Vagina (tissue), 2 donors: Measurements from ENCODE around the gene ICOS. TPM values are rescaled to one million over a fixed set of nuclear protein-coding genes. Genes with fewer than 3 reads are reported as not detected.

Experiments used
- DNase-seq, 2 donors: peaks; one replicate each; pipeline ENCODE4 v3.0.0-alpha.2; 2017; ENCODE audit errors: extremely low spot score in 2 of 2
- H3K27ac ChIP-seq: fragments of 200-600 bp; sonication (generic); one replicate; pipeline ENCODE4 v1.5.1; 2019
- H3K27me3 ChIP-seq: fragments of 200-600 bp; sonication (generic); one replicate; pipeline ENCODE4 v1.5.1; 2019
- H3K36me3 ChIP-seq, 2 donors: fragments of 200-600 bp; sonication (generic); one replicate each; pipeline ENCODE4 v1.5.1; 2017 to 2019
- H3K4me1 ChIP-seq: fragments of 200-600 bp; sonication (generic); one replicate; pipeline ENCODE4 v1.5.1; 2019
- H3K4me3 ChIP-seq, 2 donors: fragments of 200-600 bp; sonication (generic); 1 replicate in 1 of 2; 2 replicates in 1 of 2; pipeline ENCODE4 v1.5.1; 2016 to 2019
- H3K9me3 ChIP-seq: fragments of 200-600 bp; sonication (generic); one replicate; pipeline ENCODE4 v1.5.1; 2019
- POLR2A ChIP-seq, 2 donors: fragments of 450-650 bp; IDR thresholded peaks; one replicate each; pipeline ENCODE4 v1.6.1; 2017; ENCODE audit warnings: antibody characterized with exemption in 2 of 2, mild to moderate bottlenecking in 2 of 2, moderate library complexity in 2 of 2
- POLR2AphosphoS5 ChIP-seq, 2 donors: sonication (generic); formaldehyde crosslinking; IDR thresholded peaks; one replicate each; pipeline ENCODE4 v1.9.0; 2017; ENCODE audit warnings: antibody characterized with exemption in 2 of 2, mild to moderate bottlenecking in 2 of 2, low read depth in 1 of 2; ENCODE audit not compliant: insufficient read depth in 1 of 2
- intact Hi-C: fragments of 100-400 bp; cut with DNase I; formaldehyde crosslinking; loops from one replicate; pipeline ENCODE4 v1.15.1; 2023
- total RNA-seq: library from RNA; depleted of rRNA; stranded (reverse); fragments of >200 nt; gene quantifications from one replicate; pipeline ENCODE4 v1.2.3, GENCODE V29; 2016
- TF ChIP-seq, protein P1 (sequence below), 3 experiments: fragments of 450-650 bp in 2 of 3; fragments of 200-600 bp in 1 of 3; sonication (generic) in 1 of 3; IDR thresholded peaks; one replicate each; pipeline ENCODE4 v1.5.1; 2017 to 2019; ENCODE audit warnings: antibody characterized with exemption in 3 of 3, mild to moderate bottlenecking in 2 of 3, moderate library complexity in 2 of 3

Gene ICOS
- total RNA-seq, 1 donor from 2014 or later: 1.7 TPM

DNA sequence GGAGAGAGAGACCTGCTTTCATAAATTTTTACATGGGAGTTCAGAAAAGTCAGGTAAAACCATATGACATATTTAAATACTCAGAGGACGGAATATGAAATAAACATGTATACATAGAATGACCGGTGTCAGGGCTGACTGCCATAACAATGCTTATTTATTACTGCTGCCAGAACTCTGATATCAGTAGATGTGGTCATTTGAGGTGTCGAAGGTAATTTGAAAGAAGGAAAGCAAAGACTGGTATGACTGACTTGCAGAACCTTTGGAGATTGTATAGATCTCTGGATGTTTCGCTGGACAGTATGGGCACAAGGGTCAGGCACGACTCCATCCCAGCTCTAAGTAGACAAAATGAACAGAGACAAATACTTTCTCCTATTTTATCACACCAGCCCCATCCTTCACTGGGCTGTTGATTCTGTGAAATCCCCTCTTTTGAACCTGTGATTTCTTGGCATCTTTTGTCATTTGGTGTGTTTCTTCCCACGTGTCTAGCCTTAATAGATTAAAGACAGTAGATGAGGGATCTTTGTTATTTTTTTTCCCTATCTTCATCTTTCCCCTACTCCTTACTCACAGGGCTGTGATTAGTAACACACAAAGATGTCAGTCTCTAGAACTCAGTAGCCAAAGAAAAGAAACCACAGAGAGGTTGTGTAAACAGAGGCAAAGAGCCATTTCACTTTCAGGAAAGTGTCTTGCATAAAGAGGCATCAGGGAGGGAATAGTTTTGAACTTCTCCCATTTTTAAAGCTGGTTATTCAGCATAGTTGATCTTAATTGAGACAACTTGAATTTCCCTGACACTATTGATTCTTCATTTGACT is 61.6 kb downstream of the ICOS start:
- Histone ChIP-seq H3K27ac (no peak overlapping the region), H3K27me3 (no peaks in the 10 kb centered on the region), H3K36me3 (no peaks in the 10 kb centered on the region), H3K4me1 (no peaks in the 10 kb centered on the region), H3K4me3 (no peak overlapping the region), H3K9me3 (no peaks in the 10 kb centered on the region)
- no peak for DNase-seq
- TF ChIP-seq POLR2A (IDR thresholded peaks at IDR 0.05) (no peak), POLR2AphosphoS5 (IDR thresholded peaks at IDR 0.05; ENCODE audit: insufficient read depth in 1 of 2, low read depth in 1 of 2) (no peak)
- TF ChIP-seq, protein P1, sequence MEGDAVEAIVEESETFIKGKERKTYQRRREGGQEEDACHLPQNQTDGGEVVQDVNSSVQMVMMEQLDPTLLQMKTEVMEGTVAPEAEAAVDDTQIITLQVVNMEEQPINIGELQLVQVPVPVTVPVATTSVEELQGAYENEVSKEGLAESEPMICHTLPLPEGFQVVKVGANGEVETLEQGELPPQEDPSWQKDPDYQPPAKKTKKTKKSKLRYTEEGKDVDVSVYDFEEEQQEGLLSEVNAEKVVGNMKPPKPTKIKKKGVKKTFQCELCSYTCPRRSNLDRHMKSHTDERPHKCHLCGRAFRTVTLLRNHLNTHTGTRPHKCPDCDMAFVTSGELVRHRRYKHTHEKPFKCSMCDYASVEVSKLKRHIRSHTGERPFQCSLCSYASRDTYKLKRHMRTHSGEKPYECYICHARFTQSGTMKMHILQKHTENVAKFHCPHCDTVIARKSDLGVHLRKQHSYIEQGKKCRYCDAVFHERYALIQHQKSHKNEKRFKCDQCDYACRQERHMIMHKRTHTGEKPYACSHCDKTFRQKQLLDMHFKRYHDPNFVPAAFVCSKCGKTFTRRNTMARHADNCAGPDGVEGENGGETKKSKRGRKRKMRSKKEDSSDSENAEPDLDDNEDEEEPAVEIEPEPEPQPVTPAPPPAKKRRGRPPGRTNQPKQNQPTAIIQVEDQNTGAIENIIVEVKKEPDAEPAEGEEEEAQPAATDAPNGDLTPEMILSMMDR (IDR thresholded peaks at IDR 0.05): no peak
- intact Hi-C loops: no loop called here

DNA sequence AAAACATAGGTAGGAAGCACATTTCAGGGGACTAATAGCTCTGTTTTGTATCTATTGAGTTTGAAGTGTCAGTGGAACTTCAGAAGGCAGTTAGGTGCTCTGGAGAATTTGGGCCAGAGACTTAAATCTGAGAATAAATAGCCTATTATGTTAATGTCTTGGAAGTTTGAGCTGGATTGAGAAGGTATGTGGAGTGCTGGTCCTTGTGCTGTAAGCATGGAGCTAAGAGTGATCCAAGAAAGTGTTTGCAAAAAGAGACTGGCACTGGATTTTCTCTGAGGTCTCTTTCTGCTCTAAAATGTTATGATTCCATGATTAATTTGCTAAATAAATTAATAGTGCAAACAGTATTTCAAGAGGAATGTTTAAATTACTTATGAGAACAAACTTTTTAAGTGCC is 63.3 kb downstream of the ICOS start:
- no peaks in the 10 kb centered on the region for H3K4me1 ChIP-seq

DNA sequence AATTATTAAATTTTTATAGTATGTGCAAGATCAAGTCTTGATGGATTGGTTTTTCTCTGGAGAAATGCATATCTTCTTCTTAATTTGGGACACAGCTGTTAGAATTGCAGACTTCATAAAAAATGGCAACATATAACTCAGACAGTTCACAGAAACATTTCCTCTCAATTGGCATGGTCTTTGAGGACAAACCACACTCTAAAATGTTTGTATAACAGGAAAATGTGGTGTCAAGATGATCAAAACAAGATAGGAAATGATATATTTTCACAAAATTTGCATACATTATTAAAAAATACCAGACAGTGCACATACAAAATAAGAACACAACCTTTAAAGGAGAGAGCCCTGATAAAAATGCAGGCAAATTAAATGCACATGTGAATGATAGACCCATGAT is 63.9 kb downstream of the ICOS start:
- Histone ChIP-seq H3K4me1 (no peaks in the 10 kb centered on the region), H3K9me3 (no peaks in the 10 kb centered on the region), H3K36me3 (no peaks in the 10 kb centered on the region), H3K4me3 (no peak overlapping the region), H3K27me3 (no peaks in the 10 kb centered on the region), H3K27ac (no peak overlapping the region)
- DNase-seq: no peak
- TF ChIP-seq, protein P1 (IDR thresholded peaks at IDR 0.05): no peak
- TF ChIP-seq POLR2A (IDR thresholded peaks at IDR 0.05) (no peak), POLR2AphosphoS5 (IDR thresholded peaks at IDR 0.05; ENCODE audit: insufficient read depth in 1 of 2, low read depth in 1 of 2) (no peak)
- intact Hi-C loops: no loop called here

More for the DNA sequence above, 63.3 kb downstream of the ICOS start:
- TF ChIP-seq, protein P1 (IDR thresholded peaks at IDR 0.05): no peak
- no peak for TF ChIP-seq POLR2A (IDR thresholded peaks at IDR 0.05)
- TF ChIP-seq POLR2AphosphoS5 (IDR thresholded peaks at IDR 0.05; ENCODE audit: insufficient read depth in 1 of 2, low read depth in 1 of 2): no peak
- no peak for DNase-seq
- intact Hi-C loops: no loop called here
- no peak overlapping the region for H3K27ac ChIP-seq
- H3K4me3 ChIP-seq: no peak overlapping the region
- no peaks in the 10 kb centered on the region for H3K36me3 ChIP-seq
- H3K9me3 ChIP-seq: no peaks in the 10 kb centered on the region
- H3K27me3 ChIP-seq: no peaks in the 10 kb centered on the region

DNA sequence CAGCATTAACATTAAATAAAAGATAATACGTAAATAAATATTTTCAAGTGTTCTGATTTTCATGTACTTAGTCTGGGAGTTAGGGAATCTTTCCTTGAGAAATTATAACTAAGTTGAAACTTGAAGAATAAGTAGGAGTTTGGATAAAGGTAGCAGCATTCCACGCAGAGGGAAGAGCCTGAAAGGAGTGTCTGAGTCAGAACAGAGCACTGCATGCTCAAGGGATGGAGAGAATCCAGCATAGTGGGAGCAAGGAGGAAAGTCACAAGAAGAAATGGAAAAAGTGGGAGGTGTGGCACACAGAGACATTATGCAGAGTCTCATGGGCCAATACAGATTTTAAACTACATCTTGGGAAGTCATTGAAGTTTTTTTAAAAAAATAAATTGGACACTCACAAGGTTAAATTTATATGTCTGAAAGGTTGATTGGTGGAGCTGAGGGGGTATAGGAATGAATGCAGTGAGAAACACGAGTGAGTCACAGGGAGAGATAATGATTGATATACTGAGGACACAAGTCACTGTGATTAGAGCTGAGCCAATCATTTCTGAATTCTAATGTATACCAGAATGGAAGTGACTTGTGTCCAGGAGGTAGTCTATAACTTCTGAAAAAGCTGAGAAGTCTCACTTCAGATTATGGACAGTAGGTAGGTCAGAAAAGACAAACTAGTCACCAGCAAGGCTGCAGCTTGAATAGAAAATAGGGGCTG is 66.9 kb downstream of the ICOS start:
- intact Hi-C loops: no loop called here
- Histone ChIP-seq H3K4me1 (no peaks in the 10 kb centered on the region), H3K27me3 (no peaks in the 10 kb centered on the region), H3K27ac (no peak overlapping the region), H3K36me3 (no peaks in the 10 kb centered on the region), H3K9me3 (no peaks in the 10 kb centered on the region), H3K4me3 (no peak overlapping the region)
- no peak for DNase-seq
- TF ChIP-seq, protein P1 (IDR thresholded peaks at IDR 0.05): no peak
- no peak for TF ChIP-seq POLR2AphosphoS5 (IDR thresholded peaks at IDR 0.05; ENCODE audit: insufficient read depth in 1 of 2, low read depth in 1 of 2)
- no peak for TF ChIP-seq POLR2A (IDR thresholded peaks at IDR 0.05)

DNA sequence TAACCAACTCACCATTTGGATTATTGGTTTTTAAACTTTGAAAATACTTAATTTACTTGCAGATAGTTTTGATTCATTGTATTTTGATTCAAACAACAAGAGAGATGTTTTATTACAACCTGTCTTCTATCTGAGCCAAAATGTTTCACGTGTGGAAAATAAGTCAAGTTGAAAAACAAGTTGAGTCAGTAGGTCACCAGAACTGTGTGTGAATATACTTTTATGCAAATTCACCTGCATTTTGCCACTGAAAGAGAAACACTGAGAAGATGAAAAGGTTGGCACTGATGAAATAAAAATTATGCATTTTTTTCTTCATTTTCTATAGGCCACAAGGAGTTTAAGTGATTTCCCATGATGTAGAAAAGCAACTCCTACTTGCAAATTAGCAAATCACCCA is 68.3 kb downstream of the ICOS start:
- Histone ChIP-seq H3K4me3 (no peak overlapping the region), H3K27ac (no peak overlapping the region), H3K27me3 (no peaks in the 10 kb centered on the region), H3K9me3 (no peaks in the 10 kb centered on the region), H3K36me3 (no peaks in the 10 kb centered on the region), H3K4me1 (no peaks in the 10 kb centered on the region)
- TF ChIP-seq, protein P1 (IDR thresholded peaks at IDR 0.05): no peak
- no peak for TF ChIP-seq POLR2A (IDR thresholded peaks at IDR 0.05)
- TF ChIP-seq POLR2AphosphoS5 (IDR thresholded peaks at IDR 0.05; ENCODE audit: insufficient read depth in 1 of 2, low read depth in 1 of 2): no peak
- no peak for DNase-seq
- intact Hi-C loops: no loop called here
